HG03469 (cell line): ENCODE measurements around the gene DNAH14.
"Not testable (repeated sequence)": the region's sequence is repeated elsewhere in the genome, so short reads cannot be mapped to it uniquely, and the experiment has no call there.

Source experiments
- ATAC-seq: cut with Tn5 transposase; IDR thresholded peaks from one replicate; pipeline ENCODE4 v1.9.1; 2021; ENCODE audit warnings: mild to moderate bottlenecking, moderate library complexity, moderate number of reproducible peaks; ENCODE audit not compliant: unreplicated experiment

The DNAH14 gene

DNA sequence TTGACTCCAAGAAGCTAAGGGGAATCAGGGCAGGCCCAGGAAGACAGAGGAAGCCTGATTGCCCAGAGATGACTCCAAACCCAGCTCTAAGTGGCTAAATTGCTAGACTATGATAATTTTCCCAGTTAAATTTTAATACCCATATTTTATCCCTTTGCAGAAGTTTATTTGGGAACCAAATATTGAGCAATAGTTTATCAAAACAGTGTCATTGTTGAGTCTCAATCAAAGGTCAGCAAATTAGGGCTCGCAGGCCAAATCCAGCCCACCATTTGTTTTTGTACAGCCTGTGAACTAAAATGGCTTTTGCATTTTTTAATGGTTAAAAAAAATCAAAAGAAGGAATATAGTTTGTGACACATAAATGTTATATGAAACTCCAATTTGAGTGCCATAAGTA is 451.2 kb downstream of the DNAH14 start:
- ATAC-seq, result no peak

DNA sequence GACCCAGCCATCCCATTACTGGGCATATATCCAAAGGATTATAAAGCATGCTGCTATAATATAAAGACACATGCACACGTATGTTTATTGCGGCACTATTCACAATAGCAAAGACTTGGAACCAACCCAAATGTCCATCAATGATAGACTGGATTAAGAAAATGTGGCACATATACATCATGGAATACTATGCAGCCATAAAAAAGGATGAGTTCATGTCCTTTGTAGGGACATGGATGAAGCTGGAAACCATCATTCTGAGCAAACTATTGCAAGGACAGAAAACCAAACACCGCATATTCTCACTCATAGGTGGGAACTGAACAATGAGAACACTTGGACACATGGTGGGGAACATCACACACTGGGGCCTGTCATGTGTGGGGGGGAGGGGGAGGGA is 457.4 kb downstream of the DNAH14 start:
- not testable (repeated sequence) for ATAC-seq

DNA sequence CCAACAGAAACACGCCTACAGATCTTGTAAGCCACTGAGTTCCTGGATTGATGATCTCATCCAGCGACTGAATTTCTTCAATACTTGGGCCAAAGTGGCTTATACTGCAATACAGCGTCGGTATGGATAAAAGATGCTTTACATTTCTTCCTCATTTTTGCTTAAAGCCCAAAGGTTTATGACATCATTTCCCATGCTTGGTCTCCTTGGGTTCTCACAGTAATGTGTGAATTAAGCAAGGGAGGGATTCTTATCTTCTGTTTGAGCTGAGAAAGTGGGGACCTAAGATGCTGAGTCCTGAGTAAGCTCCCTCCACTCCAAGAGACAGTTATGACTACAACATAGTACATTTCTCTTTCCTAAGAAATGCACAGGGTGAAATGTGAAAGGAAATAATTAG is 458.9 kb downstream of the DNAH14 start:
- ATAC-seq, result no peak

DNA sequence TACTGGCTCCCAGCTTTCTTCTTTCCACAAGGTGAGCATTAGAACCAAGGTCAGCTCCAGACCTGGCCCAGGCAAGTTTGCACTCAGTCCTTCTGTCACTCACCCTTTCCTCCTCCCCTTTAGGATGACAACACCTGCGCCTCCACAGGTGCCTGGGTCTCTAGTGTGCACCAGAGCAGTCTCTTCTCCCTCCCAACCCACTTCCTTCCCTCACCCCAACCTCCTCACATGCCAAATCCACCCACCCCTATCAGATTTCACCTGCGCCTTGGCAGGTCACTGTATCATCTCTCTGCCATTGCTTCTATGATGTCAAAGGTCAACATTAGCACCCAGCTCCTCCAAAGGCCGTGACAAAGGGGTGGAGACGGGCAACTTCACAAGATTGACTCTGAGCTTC is 460.4 kb downstream of the DNAH14 start:
- no peak for ATAC-seq

DNA sequence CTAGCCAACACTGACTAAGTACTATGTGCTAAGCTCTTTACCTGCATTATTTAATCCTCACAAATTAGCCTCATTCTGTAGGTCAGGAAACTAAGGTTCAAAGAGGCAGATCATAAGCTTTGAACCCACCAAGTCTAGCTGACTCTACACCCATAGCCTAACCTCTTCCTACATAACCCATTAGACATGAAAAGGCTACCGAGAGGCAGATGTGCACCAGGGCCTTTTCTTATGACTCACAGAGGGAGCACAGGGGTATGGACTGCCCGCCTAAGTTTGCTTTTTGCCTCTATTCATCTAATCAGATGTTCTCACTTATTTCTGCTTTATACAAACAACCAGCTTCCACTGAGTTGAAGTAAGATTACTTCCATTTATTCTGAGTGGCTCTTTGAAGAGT is 466.9 kb downstream of the DNAH14 start:
- ATAC-seq, result no peak

- ATAC-seq, result no peak
Observed at GRCh38 chr1:225400968-225401367, 471.5 kb downstream of the DNAH14 start.

DNA sequence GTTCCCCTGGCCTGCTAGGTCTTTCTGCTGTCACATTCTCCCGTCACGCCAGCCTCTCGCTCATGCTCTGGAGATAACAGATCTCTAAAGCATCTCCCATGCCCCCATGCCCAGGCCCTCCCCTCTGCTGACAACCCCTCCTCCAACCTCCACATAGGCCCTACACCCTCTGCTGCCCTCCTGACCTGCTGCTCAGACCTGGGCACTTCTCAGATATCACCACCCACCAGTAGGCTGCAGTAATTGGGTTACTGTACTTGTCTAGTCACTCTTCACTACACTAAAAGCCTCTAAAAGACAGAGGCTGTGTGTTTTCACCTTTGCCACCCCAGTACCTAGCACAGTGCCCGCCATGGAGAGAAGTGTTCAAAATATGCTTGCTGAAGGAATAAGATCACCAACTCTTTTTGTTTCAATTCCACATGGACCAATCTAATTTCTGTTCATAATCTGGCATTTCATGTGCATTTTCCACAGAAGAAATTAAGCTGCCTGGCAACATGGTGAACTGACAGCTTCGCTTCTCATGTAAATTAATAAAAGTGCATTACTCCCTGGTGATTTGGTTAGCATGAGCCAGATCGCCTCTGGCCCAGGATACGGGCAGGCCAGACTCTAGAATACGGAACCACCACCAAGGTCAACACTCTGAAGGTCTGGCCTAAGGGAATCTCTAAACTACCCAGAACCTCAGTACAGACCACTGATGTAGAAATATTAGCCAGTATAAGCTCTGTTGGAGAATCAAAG is 477.7 kb downstream of the DNAH14 start:
- ATAC-seq, result no peak

DNA sequence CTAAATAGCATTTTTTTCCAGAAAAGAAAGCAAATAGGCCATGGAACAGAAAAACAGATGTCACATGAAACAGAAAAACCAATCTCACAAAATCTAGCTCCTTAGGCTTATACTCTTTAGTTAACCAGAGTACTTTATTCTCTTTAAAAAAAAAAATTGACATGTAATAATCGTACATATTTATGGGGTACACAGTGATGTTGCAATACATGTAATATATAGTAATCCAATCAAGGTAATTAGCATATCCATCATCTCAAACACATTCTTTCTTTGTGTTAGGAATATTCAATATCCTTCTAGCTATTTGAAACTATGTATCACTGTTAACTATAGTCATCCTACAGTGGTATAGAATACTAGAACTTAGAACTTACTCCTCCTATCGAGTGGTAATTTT is 478.3 kb downstream of the DNAH14 start:
- ATAC-seq, result no peak

DNA sequence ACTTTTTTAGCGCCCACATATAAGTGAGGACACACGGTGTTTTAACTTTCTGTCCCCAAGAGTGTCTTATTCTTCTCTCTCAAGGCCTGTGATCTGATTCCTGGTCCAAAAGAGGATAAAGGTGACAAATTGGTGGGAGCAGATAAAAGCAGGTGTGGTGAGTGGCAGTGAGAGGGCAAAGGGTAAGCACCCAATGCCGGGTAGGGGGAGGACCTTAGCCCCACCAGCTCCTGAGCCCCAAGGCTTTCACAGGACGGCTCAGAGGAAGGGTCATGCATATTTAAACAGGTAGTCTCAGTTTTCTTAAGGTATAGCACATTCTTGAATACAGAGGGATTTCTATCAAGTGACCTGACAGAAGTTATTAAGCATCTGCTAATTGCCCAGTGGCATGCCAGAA is 478.8 kb downstream of the DNAH14 start:
- ATAC-seq, result no peak

GRCh38 chr1:225409051-225409450 is 479.6 kb downstream of the DNAH14 start:
- no peak for ATAC-seq

- no peak for ATAC-seq
Observed at GRCh38 chr1:225410036-225410435, 480.6 kb downstream of the DNAH14 start.

- no peak for ATAC-seq
Observed at GRCh38 chr1:225412321-225412720, 482.8 kb downstream of the DNAH14 start.

GRCh38 chr1:225412803-225413351 is 483.4 kb downstream of the DNAH14 start:
- ATAC-seq, result no peak

GRCh38 chr1:225413708-225414375 is 484.4 kb downstream of the DNAH14 start:
- no peak for ATAC-seq

GRCh38 chr1:225415307-225415706 is 485.8 kb downstream of the DNAH14 start:
- ATAC-seq, result no peak

DNA sequence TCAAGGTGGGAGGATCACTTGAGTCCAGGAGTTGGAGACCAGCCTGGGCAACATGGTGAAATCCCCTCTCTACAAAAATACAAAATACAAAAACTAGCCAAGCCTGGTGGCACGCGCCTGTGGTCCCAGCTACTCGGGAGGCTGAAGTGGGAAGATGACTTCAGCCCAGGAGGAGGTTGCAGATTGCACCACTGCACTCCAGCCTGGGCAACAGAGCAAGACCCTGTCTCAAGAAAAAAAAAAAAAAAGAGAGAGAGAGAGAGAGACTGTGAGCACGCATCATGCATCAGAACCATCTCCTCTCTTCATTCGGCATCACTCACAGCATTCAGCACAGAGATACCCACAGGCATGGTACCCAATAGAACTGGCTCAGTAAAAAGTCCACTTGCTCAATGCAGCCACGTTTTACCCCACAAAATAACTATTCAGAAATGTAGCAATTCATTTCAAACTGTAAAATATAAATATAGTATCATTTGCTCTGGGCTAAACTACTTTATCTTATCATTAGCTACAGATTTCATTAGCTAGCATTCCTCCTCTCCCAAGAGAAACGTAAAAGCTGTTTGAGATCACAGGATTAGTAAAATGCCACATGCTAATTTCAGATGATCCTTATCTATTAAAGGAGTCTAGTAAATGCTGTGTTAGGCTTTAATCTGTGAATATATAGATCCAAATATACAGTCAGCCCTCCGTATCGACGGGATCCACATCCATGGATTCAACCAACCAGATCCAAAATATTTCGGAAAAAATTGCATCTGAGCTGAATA is 486.7 kb downstream of the DNAH14 start:
- ATAC-seq, result no peak

- ATAC-seq, result no peak
Observed at GRCh38 chr1:225418059-225418458, 488.6 kb downstream of the DNAH14 start.

GRCh38 chr1:225418598-225418997 is 489.1 kb downstream of the DNAH14 start:
- no peak for ATAC-seq

- no peak for ATAC-seq
Observed at GRCh38 chr1:225422031-225422605, 492.6 kb downstream of the DNAH14 start.

GRCh38 chr1:225422795-225423517 is 493.5 kb downstream of the DNAH14 start:
- ATAC-seq, result no peak

DNA sequence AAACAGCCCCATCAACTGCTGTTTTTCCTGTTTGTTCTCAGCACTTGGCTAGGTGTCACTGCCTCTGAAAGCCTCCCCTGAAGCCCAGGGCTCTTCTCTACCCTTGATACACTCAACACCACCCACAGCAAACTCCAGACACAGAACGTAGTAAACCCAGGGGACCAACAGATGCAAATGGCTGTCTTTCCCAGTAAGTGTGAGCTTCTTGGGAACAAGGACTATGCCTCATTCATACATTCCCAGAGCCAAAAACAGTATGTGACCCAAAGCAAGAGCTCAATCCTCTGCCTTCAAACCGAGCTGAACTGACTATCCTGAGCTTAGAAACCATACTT is 494.0 kb downstream of the DNAH14 start:
- no peak for ATAC-seq
